ENCODE results near the gene POC1A. TPM values are rescaled to one million over a fixed set of nuclear protein-coding genes. Genes with fewer than 3 reads are reported as not detected.

Gene POC1A
- total and polyA plus RNA-seq, 2 of the 8 experiments (the other 6 are each of a cell fraction or from before 2014, with no cell fraction given): 35.7 to 39.2 TPM

DNA sequence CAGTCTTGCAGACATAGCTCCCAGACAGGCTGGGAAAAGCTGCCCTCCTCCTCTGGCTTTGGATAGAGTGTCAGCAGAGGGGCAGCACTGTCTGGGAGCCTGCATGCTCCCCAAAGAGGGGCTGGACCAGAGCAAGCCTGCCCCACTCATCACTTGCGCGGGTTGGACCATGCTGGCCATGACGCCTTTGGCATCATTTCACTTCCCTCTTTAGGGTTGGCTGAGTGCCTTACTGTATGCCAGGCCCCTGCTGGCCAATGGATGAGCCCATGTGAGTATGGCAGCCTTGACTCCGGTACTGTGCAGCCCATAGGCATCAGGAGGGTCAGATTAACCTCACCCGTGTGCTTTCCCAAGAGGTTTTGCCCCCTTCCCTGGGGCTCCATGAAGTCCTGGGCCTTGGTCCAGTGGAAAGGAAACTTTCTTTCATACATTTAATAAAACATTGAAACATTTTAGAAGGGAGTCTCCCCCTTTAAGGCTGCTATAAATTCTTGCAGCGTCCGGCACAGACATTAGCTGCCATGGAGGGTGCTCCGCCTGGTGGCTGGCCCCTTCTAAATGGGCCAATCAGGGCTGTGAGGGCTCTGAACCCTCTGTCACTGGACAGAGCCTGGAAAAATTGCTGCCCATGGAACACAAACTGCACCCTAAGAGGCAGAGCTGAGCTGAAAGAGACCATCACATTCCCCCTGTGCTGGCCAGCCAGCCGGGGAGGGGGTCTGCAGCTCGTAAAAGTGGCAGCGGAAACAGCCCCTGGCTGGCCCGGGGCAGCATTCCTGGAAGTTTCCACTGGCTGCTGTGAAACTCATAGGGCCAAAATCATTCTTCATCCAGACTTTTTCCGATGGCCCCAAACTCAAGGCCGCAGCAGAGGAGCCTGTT lies 77.1 kb downstream of the POC1A start (continued):
- TF ChIP-seq, protein P1, sequence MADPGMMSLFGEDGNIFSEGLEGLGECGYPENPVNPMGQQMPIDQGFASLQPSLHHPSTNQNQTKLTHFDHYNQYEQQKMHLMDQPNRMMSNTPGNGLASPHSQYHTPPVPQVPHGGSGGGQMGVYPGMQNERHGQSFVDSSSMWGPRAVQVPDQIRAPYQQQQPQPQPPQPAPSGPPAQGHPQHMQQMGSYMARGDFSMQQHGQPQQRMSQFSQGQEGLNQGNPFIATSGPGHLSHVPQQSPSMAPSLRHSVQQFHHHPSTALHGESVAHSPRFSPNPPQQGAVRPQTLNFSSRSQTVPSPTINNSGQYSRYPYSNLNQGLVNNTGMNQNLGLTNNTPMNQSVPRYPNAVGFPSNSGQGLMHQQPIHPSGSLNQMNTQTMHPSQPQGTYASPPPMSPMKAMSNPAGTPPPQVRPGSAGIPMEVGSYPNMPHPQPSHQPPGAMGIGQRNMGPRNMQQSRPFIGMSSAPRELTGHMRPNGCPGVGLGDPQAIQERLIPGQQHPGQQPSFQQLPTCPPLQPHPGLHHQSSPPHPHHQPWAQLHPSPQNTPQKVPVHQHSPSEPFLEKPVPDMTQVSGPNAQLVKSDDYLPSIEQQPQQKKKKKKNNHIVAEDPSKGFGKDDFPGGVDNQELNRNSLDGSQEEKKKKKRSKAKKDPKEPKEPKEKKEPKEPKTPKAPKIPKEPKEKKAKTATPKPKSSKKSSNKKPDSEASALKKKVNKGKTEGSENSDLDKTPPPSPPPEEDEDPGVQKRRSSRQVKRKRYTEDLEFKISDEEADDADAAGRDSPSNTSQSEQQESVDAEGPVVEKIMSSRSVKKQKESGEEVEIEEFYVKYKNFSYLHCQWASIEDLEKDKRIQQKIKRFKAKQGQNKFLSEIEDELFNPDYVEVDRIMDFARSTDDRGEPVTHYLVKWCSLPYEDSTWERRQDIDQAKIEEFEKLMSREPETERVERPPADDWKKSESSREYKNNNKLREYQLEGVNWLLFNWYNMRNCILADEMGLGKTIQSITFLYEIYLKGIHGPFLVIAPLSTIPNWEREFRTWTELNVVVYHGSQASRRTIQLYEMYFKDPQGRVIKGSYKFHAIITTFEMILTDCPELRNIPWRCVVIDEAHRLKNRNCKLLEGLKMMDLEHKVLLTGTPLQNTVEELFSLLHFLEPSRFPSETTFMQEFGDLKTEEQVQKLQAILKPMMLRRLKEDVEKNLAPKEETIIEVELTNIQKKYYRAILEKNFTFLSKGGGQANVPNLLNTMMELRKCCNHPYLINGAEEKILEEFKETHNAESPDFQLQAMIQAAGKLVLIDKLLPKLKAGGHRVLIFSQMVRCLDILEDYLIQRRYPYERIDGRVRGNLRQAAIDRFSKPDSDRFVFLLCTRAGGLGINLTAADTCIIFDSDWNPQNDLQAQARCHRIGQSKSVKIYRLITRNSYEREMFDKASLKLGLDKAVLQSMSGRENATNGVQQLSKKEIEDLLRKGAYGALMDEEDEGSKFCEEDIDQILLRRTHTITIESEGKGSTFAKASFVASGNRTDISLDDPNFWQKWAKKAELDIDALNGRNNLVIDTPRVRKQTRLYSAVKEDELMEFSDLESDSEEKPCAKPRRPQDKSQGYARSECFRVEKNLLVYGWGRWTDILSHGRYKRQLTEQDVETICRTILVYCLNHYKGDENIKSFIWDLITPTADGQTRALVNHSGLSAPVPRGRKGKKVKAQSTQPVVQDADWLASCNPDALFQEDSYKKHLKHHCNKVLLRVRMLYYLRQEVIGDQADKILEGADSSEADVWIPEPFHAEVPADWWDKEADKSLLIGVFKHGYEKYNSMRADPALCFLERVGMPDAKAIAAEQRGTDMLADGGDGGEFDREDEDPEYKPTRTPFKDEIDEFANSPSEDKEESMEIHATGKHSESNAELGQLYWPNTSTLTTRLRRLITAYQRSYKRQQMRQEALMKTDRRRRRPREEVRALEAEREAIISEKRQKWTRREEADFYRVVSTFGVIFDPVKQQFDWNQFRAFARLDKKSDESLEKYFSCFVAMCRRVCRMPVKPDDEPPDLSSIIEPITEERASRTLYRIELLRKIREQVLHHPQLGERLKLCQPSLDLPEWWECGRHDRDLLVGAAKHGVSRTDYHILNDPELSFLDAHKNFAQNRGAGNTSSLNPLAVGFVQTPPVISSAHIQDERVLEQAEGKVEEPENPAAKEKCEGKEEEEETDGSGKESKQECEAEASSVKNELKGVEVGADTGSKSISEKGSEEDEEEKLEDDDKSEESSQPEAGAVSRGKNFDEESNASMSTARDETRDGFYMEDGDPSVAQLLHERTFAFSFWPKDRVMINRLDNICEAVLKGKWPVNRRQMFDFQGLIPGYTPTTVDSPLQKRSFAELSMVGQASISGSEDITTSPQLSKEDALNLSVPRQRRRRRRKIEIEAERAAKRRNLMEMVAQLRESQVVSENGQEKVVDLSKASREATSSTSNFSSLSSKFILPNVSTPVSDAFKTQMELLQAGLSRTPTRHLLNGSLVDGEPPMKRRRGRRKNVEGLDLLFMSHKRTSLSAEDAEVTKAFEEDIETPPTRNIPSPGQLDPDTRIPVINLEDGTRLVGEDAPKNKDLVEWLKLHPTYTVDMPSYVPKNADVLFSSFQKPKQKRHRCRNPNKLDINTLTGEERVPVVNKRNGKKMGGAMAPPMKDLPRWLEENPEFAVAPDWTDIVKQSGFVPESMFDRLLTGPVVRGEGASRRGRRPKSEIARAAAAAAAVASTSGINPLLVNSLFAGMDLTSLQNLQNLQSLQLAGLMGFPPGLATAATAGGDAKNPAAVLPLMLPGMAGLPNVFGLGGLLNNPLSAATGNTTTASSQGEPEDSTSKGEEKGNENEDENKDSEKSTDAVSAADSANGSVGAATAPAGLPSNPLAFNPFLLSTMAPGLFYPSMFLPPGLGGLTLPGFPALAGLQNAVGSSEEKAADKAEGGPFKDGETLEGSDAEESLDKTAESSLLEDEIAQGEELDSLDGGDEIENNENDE (IDR thresholded peaks at IDR 0.05; ENCODE audit: insufficient replicate concordance, low read length): no peak
- TF ChIP-seq JUN (IDR thresholded peaks at IDR 0.05; ENCODE audit: low read depth, low read length): no peak
- TF ChIP-seq RAD21 (IDR thresholded peaks at IDR 0.05 in 1 of 2, conservative IDR thresholded peaks at IDR 0.05 in 1 of 2; ENCODE audit: low read depth in 2 of 2, low read length in 2 of 2): no peak
- TF ChIP-seq CHD1 (IDR thresholded peaks at IDR 0.05; ENCODE audit: low read depth, low read length): no peak
- TF ChIP-seq GABPA (IDR thresholded peaks at IDR 0.05; ENCODE audit: borderline replicate concordance, insufficient read depth, low read length): no peak

All from H1 (cell line).